Kidney (tissue), 14 donors: ENCODE results near the gene KLHL29. TPM values are rescaled to one million over a fixed set of nuclear protein-coding genes. Genes with fewer than 3 reads are reported as not detected.

Experiments used
- DNase-seq, 5 donors: peaks; one replicate each; pipeline ENCODE4 v3.0.0-alpha.2; 2013 to 2020
- FAIRE-seq: peaks from 2 replicates; lab custom pipeline; 2012; peaks lifted over from hg19 to GRCh38; lab: Jason Lieb, UNC
- H3K27ac ChIP-seq, 2 donors: one replicate each; pipeline ENCODE4 v1.7.0; 2013; ENCODE audit warnings: low read depth in 2 of 2, low read length in 2 of 2, inconsistent platforms in 1 of 2
- H3K27me3 ChIP-seq: one replicate; pipeline ENCODE4 v1.7.1; 2013; ENCODE audit warnings: low read length, inconsistent platforms; ENCODE audit not compliant: control insufficient read depth, insufficient read depth
- H3K36me3 ChIP-seq, 3 donors: one replicate each; pipeline versions ENCODE4 v1.7.0 to v1.7.1; 2013; ENCODE audit warnings: low read length in 3 of 3, control low read depth in 1 of 3, inconsistent platforms in 1 of 3; ENCODE audit not compliant: insufficient read depth in 3 of 3, control insufficient read depth in 2 of 3
- H3K4me1 ChIP-seq, 3 donors: one replicate each; pipeline versions ENCODE4 v1.7.0 to v1.7.1; 2013; ENCODE audit warnings: low read length in 3 of 3, inconsistent platforms in 1 of 3, low read depth in 1 of 3; ENCODE audit not compliant: control insufficient read depth in 2 of 3, insufficient read depth in 2 of 3
- H3K4me3 ChIP-seq, 3 donors: one replicate each; pipeline versions ENCODE4 v1.7.0 to v1.8.1; 2013; ENCODE audit warnings: low read length in 3 of 3, control low read depth in 1 of 3, inconsistent platforms in 1 of 3
- H3K9ac ChIP-seq, 3 donors: one replicate each; pipeline versions ENCODE4 v1.7.0 to v1.7.1; 2013; ENCODE audit warnings: low read length in 3 of 3, control low read depth in 1 of 3, inconsistent platforms in 1 of 3
- H3K9me3 ChIP-seq, 3 donors: one replicate each; pipeline versions ENCODE4 v1.7.0 to v1.7.1; 2013; ENCODE audit warnings: low read length in 3 of 3, control low read depth in 1 of 3, inconsistent platforms in 1 of 3; ENCODE audit not compliant: control insufficient read depth in 2 of 3, insufficient read depth in 1 of 3
- CTCF ChIP-seq: IDR thresholded peaks from 3 replicates; pipeline ENCODE4 v1.5.1; 2012; ENCODE audit warnings: mild to moderate bottlenecking, moderate library complexity, borderline replicate concordance; ENCODE audit not compliant: insufficient read depth; ENCODE audit errors: extremely low read depth
- intact Hi-C: fragments of 100-400 bp; cut with DNase I; formaldehyde crosslinking; loops from one replicate; pipeline ENCODE4 v1.11.1; 2022
- polyA plus RNA-seq: library from polyadenylated mRNA; stranded (reverse); fragments of 350-450 nt; fragmentation: Illumina TruSeq; extraction: RNeasy Lipid Tissue Mini Kit (QIAGEN cat#74804); gene quantifications from one replicate; pipeline ENCODE4 v1.2.3, GENCODE V29; 2014; ENCODE audit warnings: low read depth, low replicate concordance; ENCODE audit not compliant: insufficient read depth
- total RNA-seq: library from RNA; stranded (reverse); fragmentation: NEBNext Ultra II Directional; extraction: Animal tissue kit (Norgen Biotek cat#: 25700); gene quantifications from one replicate; pipeline ENCODE4 v1.2.1, GENCODE V29; 2021
- donor health status: control.
- donor health status: control.
- donor health status: control.
- donor health status: control.
- donor health status: control.
- donor health status: DM: yes; HTN: yes; CAD: no.
- donor health status: Normal renal cell carcinoma (clear cell type).

KLHL29 gene
- total and polyA plus RNA-seq, 2 donors from 2014 or later = 1.5 to 10.5 TPM

GRCh38 chr2:23662466-23662865 lies 277.5 kb downstream of the KLHL29 start:
- intact Hi-C loops = no loop called here
- Histone ChIP-seq H3K27me3 (no peaks in the 10 kb centered on the region), H3K27ac (no peak overlapping the region), H3K4me1 (peaks cover 0 to 4% (median 2%) of the 10 kb centered on the region in 3 donors), H3K4me3 (no peak overlapping the region), H3K36me3 (no peaks in the 10 kb centered on the region), H3K9me3 (no peaks in the 10 kb centered on the region), H3K9ac (no peak overlapping the region)
- no peak for TF ChIP-seq CTCF
- no peak for FAIRE-seq
- DNase-seq = peak in 1 of 5 donors; percentile 53

GRCh38 chr2:23662941-23663920 lies 278.3 kb downstream of the KLHL29 start:
- peaks cover 0 to 4% (median 2%) of the 10 kb centered on the region in 3 donors for H3K4me1 ChIP-seq
- H3K9ac ChIP-seq = no peak overlapping the region
- H3K4me3 ChIP-seq = peak overlapping the region; percentile 10 to 50 (median 40)
- no peaks in the 10 kb centered on the region for H3K27me3 ChIP-seq
- intact Hi-C loops = no loop called here
- H3K36me3 ChIP-seq = no peaks in the 10 kb centered on the region
- peak in 4 of 5 donors; percentile 43 to 81 (median 54) for DNase-seq
- H3K9me3 ChIP-seq = no peaks in the 10 kb centered on the region
- no peak overlapping the region for H3K27ac ChIP-seq
- no peak for FAIRE-seq
- no peak for TF ChIP-seq CTCF

GRCh38 chr2:23664066-23664788 lies 279.2 kb downstream of the KLHL29 start:
- no peak for FAIRE-seq
- intact Hi-C loops = no loop called here

More at GRCh38 chr2:23664066-23664788, 279.2 kb downstream of the KLHL29 start:
- no peaks in the 10 kb centered on the region for H3K36me3 ChIP-seq
- H3K4me1 ChIP-seq = peaks cover 0 to 4% (median 3%) of the 10 kb centered on the region in 3 donors
- no peak for TF ChIP-seq CTCF
- peak overlapping the region in 1 of 3 donors; percentile 10 for H3K4me3 ChIP-seq
- no peaks in the 10 kb centered on the region for H3K9me3 ChIP-seq
- no peak overlapping the region for H3K9ac ChIP-seq
- no peak overlapping the region for H3K27ac ChIP-seq
- peak in 1 of 5 donors; percentile 57 for DNase-seq
- no peaks in the 10 kb centered on the region for H3K27me3 ChIP-seq
